Skin of body (tissue), 2 donors: ENCODE results near the gene APRT. TPM values are rescaled to one million over a fixed set of nuclear protein-coding genes. Genes with fewer than 3 reads are reported as not detected.

Experiments
- DNase-seq: peaks from one replicate; lab custom pipeline; 2025; lab: John Stamatoyannopoulos, UW
- total RNA-seq: library from RNA; depleted of rRNA; stranded (reverse); fragments of >200 nt; gene quantifications from one replicate; pipeline ENCODE4 v1.2.3, GENCODE V29; 2014

The APRT gene, protein sequence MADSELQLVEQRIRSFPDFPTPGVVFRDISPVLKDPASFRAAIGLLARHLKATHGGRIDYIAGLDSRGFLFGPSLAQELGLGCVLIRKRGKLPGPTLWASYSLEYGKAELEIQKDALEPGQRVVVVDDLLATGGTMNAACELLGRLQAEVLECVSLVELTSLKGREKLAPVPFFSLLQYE
- 31.4 TPM for total RNA-seq

GRCh38 chr16:88811769-88812512 is at the start of gene APRT:
TSS of gene APRT (minus strand) at chr16:88811928. CDS start at chr16:88811899, 29 bp downstream.
- DNase-seq = peak; percentile 95

DNA sequence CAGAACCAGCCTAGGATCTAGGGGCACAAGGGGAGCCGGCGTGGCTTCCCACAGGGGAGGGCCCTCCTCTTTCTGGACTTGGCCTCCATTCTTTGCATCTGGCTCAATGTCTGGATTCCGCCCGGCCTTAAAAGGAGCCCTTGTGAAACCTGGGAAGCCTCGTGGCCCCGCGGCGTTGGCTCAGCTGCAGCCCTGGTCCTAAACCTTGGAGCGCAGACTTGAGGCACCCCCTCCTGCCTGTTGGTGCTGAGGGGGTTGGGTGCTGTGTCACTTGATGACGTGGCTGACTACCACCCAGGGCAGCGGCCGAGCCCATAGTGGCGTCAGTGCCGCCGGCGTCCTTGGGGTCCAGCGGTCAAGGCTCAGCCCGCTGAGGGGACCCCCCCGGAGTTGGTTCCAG is 49.6 kb upstream of the APRT start:
- DNase-seq = no peak

DNA sequence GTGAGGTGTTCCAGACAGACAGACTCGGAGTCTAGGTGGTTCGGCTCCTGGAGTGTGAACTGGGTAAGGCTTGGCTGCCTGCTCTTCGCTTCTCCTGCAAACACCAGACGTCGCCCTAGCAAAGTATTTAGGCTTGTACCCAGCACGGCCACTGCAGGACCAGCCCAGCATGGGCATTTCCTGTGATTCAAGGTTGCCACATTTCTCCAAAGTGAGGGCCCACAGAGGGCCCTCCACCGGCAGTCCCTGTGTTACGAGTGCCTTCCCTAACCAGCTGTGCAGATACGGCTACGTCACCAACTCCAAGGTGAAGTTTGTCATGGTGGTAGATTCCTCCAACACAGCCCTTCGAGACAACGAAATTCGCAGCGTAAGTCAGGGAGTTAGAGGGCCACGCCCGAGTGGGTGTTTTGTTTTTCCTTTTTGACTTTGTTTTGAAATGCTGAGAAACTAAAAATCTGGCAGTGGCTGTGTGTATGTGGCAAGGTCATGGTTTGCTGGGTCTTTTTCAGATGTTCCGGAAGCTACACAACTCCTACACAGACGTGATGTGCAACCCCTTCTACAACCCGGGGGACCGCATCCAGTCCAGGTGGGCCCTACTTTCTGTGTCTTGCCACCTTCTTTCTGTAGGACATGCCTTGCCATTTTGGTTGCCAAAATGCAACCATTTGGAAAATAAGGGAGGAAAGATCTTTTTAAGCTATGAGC is 47.8 kb upstream of the APRT start:
- DNase-seq = no peak

DNA sequence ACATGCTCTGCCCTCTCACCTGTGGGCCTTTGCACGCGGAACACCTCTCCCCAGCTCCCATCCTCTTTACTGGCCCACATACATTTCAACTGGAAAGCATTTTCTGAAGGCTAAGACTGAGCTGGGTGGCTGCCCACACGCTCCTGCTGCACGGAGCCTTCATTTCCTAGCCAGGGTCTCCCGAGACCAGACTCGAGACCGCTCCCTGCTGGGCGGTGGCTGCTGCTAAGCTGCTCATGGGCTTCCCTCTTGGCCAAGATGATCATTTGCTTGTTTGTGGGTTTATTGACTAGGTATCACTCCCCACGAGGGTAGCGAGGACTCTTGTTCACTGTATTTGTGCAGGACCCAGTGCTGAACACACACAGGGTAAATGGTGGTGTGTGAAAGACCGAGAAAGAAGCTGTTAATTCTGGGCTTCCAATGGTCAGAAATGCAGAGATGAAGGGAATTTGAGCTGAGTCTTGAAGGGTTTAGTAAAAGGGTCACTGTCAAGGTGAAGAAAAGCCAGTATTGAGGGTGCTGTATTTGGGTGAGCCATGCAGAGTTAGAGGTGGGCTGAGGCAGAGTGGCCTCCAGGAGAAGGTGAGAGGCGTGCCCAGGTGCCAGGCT is 46.1 kb upstream of the APRT start:
- DNase-seq = peak; percentile 22

- DNase-seq = peak; percentile 94
Measured at GRCh38 chr16:88856828-88857727, 45.4 kb upstream of the APRT start, which contains the start of the genes GALNS and TRAPPC2L. TSS of gene GALNS (minus strand) at chr16:88856947. CDS start at chr16:88856877, 70 bp downstream. TSS of gene TRAPPC2L (plus strand) at chr16:88857127. CDS start at chr16:88857151, 24 bp downstream.

DNA sequence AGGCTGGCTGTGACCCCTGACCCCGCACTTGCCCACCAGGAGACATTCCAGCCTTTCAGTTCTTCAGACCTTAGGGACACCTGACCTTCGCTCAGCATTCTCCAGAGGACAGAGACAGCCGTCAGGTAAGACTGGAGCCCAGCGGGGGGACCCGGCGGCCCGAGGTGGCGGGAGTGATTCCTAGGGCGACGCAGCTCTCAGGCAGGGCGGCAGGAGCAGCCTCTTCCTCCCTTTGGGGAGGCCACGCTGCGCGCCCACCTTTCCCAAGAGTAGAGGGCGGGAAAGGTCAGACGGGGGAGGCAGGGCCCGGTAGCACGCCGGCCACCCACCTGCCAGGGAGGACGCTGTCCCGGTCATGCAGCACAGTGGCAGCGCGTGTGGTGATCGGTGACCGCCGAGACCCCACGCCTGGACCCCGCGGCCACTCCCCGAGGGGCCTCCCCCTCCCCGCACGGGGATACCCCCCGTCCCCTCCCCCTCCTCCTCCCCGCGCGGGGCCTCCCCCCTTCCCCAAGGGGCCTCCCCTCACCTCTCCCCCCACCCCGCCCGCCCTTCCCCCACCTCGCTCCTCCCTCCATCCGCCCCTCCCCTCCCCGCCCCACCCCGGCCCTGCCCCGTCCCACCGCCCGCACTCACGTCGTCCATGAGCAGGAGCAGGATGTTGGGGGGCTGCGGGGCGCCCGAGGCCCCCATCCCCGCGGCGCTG is 44.5 kb upstream of the APRT start:
- DNase-seq = no peak

DNA sequence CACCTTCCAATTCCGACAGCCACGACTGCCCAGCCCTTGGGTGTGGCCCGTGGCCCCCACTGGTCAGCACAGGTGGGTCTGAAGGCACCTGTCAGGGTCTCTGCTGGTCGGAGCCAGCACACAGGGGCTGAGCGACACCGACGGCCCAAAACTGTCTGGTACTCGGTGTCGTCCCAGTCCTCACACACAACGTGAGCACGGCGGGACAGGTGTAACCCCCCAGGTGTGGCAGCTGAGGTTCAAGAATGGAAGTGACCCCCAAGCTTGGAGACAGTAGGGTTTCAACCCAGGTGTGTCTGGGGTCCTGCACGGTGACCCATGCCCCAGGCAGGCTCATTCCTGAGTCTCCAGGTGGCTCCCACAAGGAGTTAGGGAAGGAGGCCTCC is 44.0 kb upstream of the APRT start:
- DNase-seq = no peak

DNA sequence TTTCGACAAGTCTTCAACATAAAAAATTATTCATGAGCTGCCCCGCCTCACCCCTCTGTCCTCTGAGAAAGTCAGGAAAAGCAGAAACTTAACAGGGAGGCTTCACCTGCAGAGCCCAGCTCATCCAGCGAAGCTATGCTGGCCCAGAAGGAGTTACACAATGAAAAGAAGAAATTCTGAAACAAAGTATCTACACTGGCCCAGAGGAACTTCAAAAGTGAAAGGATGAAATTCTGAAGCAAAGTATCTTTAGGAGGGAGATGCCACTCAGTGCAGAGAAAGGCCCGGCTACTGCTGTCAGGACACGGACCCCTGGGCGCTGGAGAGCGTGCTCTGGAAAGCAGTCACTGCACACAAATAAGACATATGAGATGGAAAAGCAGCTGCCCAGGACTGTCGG is 43.4 kb upstream of the APRT start:
- DNase-seq = no peak

GRCh38 chr16:88854306-88855111 is 42.8 kb upstream of the APRT start:
- no peak for DNase-seq

- DNase-seq = no peak
Measured at GRCh38 chr16:88853325-88853941, 41.7 kb upstream of the APRT start.

GRCh38 chr16:88851616-88852015 is 39.9 kb upstream of the APRT start:
- no peak for DNase-seq

GRCh38 chr16:88850531-88851199 is 38.9 kb upstream of the APRT start:
- no peak for DNase-seq

DNA sequence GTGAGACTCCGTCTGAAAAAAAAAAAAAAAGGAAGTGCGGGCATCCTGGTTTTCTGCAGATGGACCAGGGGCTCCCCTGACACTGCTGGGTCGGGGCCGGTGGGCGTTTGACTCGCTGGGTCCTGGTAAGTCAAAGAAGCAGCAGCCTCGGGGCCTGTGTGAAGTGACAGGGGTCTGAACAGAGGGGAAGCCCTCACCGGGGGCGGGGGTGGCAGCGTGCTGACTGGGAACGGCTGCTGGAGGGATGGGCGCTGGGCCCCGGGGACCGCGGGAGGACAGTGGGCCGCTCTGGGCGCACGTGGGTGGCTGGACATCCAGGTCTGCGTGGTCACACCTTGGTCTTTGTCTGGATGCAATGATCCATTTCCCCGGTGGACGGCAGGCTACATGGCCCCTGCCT is 36.8 kb upstream of the APRT start:
- no peak for DNase-seq

GRCh38 chr16:88847654-88848053 is 35.9 kb upstream of the APRT start:
- no peak for DNase-seq

DNA sequence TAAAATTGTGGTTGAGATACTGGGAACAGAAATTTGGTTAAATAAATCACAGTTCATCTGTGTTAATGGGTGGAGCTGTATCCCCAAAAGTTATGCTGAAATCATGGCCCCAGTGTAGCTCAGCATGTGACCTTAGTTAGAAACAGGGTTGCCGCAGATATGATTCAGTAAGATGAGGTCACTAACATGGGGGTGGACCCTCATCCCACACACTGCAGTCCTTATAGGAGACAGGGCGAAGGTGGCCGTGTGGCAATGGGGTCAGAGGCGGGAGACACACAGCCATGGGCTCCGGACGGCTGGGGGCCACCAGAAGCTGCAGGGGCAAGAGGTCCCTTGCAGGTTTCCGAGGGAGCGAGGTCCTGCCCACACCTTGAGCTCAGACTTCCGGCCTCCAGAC is 34.4 kb upstream of the APRT start:
- DNase-seq = no peak

DNA sequence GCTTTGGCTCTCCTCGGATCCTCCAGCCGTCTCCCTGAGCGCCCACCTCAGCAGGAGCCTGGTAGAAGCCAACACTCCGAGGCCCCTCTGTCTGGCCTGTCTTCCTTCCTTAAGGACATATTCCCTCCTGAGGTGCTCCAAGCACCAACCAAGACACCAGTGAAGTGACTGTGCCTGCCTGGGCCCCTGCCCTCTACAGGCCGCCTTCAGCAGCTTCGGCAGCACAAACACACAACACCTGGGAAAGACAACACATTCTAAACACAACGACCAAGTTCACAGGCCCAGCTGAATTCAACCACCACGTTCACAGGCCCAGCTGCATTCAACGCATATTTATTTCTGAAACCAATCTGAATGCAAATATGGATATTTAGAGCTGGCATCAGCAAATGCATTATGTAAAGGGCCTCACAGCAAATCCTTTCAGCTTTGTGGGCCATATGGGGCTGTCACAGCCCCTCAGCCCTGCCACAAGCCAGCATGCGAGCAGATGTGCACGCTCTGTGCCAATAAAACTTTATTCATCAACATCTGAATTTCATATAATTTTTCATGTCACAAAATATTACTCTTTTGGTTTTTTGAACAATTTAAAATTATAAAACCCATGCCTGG is 32.8 kb upstream of the APRT start:
- DNase-seq = no peak

DNA sequence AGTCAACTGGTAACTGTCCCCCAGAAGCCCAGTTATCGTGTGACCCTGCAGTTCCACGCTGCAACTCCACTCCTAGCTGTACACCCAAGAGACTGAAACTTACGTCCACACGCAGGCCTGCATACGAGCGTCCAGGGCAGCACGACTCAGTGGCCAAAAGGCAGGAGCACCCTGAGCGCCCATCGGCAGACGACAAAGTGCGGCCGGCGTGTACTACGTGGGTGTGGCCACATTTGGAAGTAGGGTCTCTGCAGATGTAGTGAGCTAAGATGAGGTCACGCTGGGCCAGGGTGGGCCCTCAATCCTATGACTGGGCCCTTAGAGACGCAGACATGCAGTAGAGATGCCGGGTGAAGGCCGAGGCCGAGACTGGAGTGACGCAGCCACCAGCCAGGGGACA is 31.5 kb upstream of the APRT start:
- DNase-seq = no peak

DNA sequence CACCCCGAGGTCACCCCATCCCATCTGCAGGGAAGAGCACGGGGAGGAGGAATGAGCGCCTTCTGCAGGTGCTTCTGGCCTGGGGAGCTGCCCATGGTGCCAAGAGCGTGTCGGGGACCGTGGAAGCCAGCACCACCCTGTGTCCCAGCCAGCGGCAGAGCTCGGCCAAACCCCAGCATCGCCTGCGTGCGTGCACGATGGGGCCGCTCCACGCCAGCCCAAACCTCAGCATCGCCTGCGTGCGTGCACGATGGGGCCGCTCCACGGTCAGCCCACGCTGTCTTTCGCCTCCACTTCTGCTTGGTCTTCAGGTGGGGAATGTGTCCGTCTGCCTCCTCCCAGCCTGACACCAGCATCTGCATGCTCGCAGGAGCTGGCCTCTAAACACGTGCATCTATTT is 31.1 kb upstream of the APRT start:
- DNase-seq = no peak
